Keratinocyte (primary cell): Measurements from ENCODE around the gene WFDC1. TPM values are rescaled to one million over a fixed set of nuclear protein-coding genes. Genes with fewer than 3 reads are reported as not detected.
A peak's percentile ranks its signal among the peaks of the same experiment; 100 is the strongest.

Experiments
- DNase-seq: peaks from one replicate; pipeline ENCODE4 v3.0.0-alpha.2; 2011; ENCODE audit warnings: low read depth, missing footprints, low spot score
- FAIRE-seq: peaks from 2 replicates; lab custom pipeline; 2011; peaks lifted over from hg19 to GRCh38; lab: Jason Lieb, UNC
- H2AFZ ChIP-seq: 2 replicates; pipeline ENCODE4 v1.6.0; 2012; ENCODE audit warnings: low read length, control low read depth, inconsistent platforms; ENCODE audit not compliant: control insufficient read depth
- H3K27ac ChIP-seq: 2 replicates; pipeline ENCODE4 v1.5.1; 2011; ENCODE audit warnings: low read length; ENCODE audit not compliant: control insufficient read depth, insufficient read depth
- H3K27me3 ChIP-seq: 3 replicates; pipeline ENCODE4 v1.6.0; 2011; ENCODE audit warnings: low read length; ENCODE audit not compliant: control insufficient read depth, insufficient read depth; ENCODE audit errors: extremely low read depth
- H3K36me3 ChIP-seq, 2 experiments: 2 replicates in 1 of 2; 3 replicates in 1 of 2; pipeline ENCODE4 v1.5.1; 2011; ENCODE audit warnings: low read length in 2 of 2, mild to moderate bottlenecking in 1 of 2; ENCODE audit not compliant: control insufficient read depth in 2 of 2, insufficient read depth in 2 of 2; ENCODE audit errors: extremely low read depth in 1 of 2
- H3K4me1 ChIP-seq: 3 replicates; pipeline ENCODE4 v1.5.1; 2011; ENCODE audit warnings: low read length; ENCODE audit not compliant: control insufficient read depth, insufficient read depth; ENCODE audit errors: extremely low read depth
- H3K4me2 ChIP-seq: 3 replicates; pipeline ENCODE4 v1.6.0; 2011; ENCODE audit warnings: low read depth, low read length; ENCODE audit not compliant: control insufficient read depth, insufficient read depth; ENCODE audit errors: extremely low read depth
- H3K4me3 ChIP-seq, 3 experiments: fragments of 200-600 bp in 1 of 3; sonication (generic) in 1 of 3; 2 replicates in 2 of 3; 3 replicates in 1 of 3; pipeline ENCODE4 v1.5.1; 2011 to 2016; ENCODE audit warnings: low read length in 3 of 3, mild to moderate bottlenecking in 3 of 3, control low read depth in 2 of 3, inconsistent platforms in 1 of 3, low read depth in 1 of 3, mixed read lengths in 1 of 3, mixed run types in 1 of 3, moderate library complexity in 1 of 3; ENCODE audit not compliant: control insufficient read depth in 2 of 3, insufficient read depth in 2 of 3; ENCODE audit errors: extremely low read depth in 1 of 3
- H3K79me2 ChIP-seq: 2 replicates; pipeline ENCODE4 v1.6.0; 2012; ENCODE audit warnings: low read length; ENCODE audit not compliant: control insufficient read depth, insufficient read depth
- H3K9ac ChIP-seq: 3 replicates; pipeline ENCODE4 v1.6.0; 2011; ENCODE audit warnings: low read length; ENCODE audit not compliant: control insufficient read depth, insufficient read depth; ENCODE audit errors: extremely low read depth
- H3K9me1 ChIP-seq: 3 replicates; pipeline ENCODE4 v1.6.0; 2011; ENCODE audit warnings: low read length; ENCODE audit not compliant: control insufficient read depth, insufficient read depth; ENCODE audit errors: extremely low read depth
- H3K9me3 ChIP-seq: 2 replicates; pipeline ENCODE4 v1.5.1; 2012; ENCODE audit warnings: low read depth, low read length; ENCODE audit not compliant: control insufficient read depth
- H4K20me1 ChIP-seq: 3 replicates; pipeline ENCODE4 v1.6.0; 2011; ENCODE audit warnings: low read length; ENCODE audit not compliant: control insufficient read depth, insufficient read depth; ENCODE audit errors: extremely low read depth
- CTCF ChIP-seq, 3 experiments: IDR thresholded peaks in 1 of 3; conservative IDR thresholded peaks in 1 of 3; optimal IDR thresholded peaks in 1 of 3; 2 replicates in 2 of 3; 3 replicates in 1 of 3; pipeline versions ENCODE3 to v1.5.1; 2011; ENCODE audit warnings: low read length in 3 of 3, mild to moderate bottlenecking in 3 of 3, moderate library complexity in 2 of 3, control low read depth in 1 of 3, inconsistent platforms in 1 of 3; ENCODE audit not compliant: insufficient read depth in 2 of 3; ENCODE audit errors: extremely low read depth in 1 of 3
- EZH2 ChIP-seq: IDR thresholded peaks from one replicate; pipeline ENCODE4 v1.6.1; 2012; ENCODE audit warnings: inconsistent platforms, mild to moderate bottlenecking, low read length, moderate library complexity
- dilution Hi-C: fragments of 300-500 bp; cut with MboI; formaldehyde crosslinking; loops from one replicate; pipeline ENCODE4 v1.7.0; 2020; ENCODE audit warnings: low sequenced_read_pairs; ENCODE audit not compliant: extremely low pct_ligation_motif_present
- polyA plus RNA-seq, 5 experiments: library from polyadenylated mRNA; depleted of rRNA in 3 of 5; stranded (reverse) in 3 of 5; stranded (forward) in 1 of 5; unstranded in 1 of 5; fragments of >200 nt; gene quantifications; 1 replicate in 1 of 5; 2 replicates in 3 of 5; 3 replicates in 1 of 5; pipeline versions ENCODE4 v1.2.1 to v1.2.3, GENCODE V29; 2011 to 2012; ENCODE audit warnings: missing spikeins in 2 of 5, low read depth in 1 of 5, low replicate concordance in 1 of 5

The WFDC1 gene
- polyA plus RNA-seq, 1 donor (not counting 4 experiments of a cell fraction or from before 2014, with no cell fraction given) = not detected

- Histone ChIP-seq H3K9me1 (no peaks in the 10 kb centered on the region), H3K9ac (no peak overlapping the region), H4K20me1 (no peaks in the 10 kb centered on the region), H3K4me1 (peaks cover 9% of the 10 kb centered on the region), H3K4me2 (no peak overlapping the region), H3K4me3 (no peak overlapping the region), H3K36me3 (no peaks in the 10 kb centered on the region), H3K79me2 (no peaks in the 10 kb centered on the region), H2AFZ (no peak overlapping the region), H3K9me3 (no peaks in the 10 kb centered on the region), H3K27ac (no peak overlapping the region), H3K27me3 (peaks cover 56% of the 10 kb centered on the region)
- FAIRE-seq (no peak), DNase-seq (no peak)
- TF ChIP-seq EZH2 (peak; percentile 64), CTCF (optimal IDR thresholded peaks at IDR 0.05 in 1 of 3, IDR thresholded peaks at IDR 0.05 in 1 of 3, conservative IDR thresholded peaks at IDR 0.05 in 1 of 3; ENCODE audit: extremely low read depth in 1 of 3, insufficient read depth in 2 of 3, low read length in 3 of 3) (no peak)
- dilution Hi-C loops = no loop called here
Observed at GRCh38 chr16:84295203-84295860, 654 bp downstream of the WFDC1 start.

GRCh38 chr16:84298376-84298899, 3.8 kb downstream of the WFDC1 start:
- TF ChIP-seq CTCF (optimal IDR thresholded peaks at IDR 0.05 in 1 of 3, IDR thresholded peaks at IDR 0.05 in 1 of 3, conservative IDR thresholded peaks at IDR 0.05 in 1 of 3; ENCODE audit: extremely low read depth in 1 of 3, insufficient read depth in 2 of 3, low read length in 3 of 3) (no peak), EZH2 (no peak)

More at GRCh38 chr16:84298376-84298899, 3.8 kb downstream of the WFDC1 start:
- Histone ChIP-seq H3K4me3 (no peak overlapping the region), H3K79me2 (no peaks in the 10 kb centered on the region), H3K27me3 (peaks cover 65% of the 10 kb centered on the region), H3K4me1 (no peaks in the 10 kb centered on the region), H3K27ac (no peak overlapping the region), H3K36me3 (no peaks in the 10 kb centered on the region), H3K4me2 (no peak overlapping the region), H3K9ac (no peak overlapping the region), H3K9me3 (no peaks in the 10 kb centered on the region), H3K9me1 (no peaks in the 10 kb centered on the region), H2AFZ (no peak overlapping the region), H4K20me1 (no peaks in the 10 kb centered on the region)
- DNase-seq (no peak), FAIRE-seq (no peak)
- dilution Hi-C loops = no loop called here
